ENCODE results near the gene GFER. TPM values are rescaled to one million over a fixed set of nuclear protein-coding genes. Genes with fewer than 3 reads are reported as not detected.

The GFER gene
- total RNA-seq, 1 donor from 2014 or later: 10.3 TPM

DNA sequence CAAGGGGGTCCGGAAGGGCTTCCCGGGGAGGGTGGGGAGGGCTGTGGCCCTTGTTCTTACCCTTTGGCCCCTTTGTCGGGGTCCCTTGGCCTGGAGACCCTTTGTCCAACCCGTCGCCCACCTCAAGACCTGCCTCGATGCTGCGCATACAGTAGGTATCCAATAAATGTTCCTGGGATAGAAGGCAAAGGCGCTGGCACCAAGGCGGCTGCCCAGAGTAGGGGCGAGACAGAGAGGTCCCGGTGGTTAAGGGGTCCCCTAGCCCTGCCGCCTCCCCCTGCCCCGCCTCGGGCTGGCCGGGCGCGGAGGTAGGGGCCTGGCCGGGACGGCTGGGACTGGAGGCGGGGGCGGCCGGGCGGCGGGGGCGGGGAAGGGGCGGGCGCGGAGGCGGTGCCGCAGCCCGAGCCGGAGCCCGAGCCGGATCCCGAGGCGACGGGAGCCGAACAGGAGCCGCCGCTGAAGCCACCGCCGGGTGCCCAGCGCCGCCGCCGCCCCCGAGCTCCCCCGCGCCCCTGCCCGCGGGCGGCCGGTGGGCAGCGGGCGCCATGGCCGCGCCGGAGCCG lies 42.5 kb downstream of the GFER start, which contains the start of gene NHERF2:
Gene NHERF2 (plus strand): TSS at position 442 of the 563 bp plus-strand sequence. CDS start 104 bp downstream, at position 546.
- DNase-seq (ENCODE audit: low read depth in 2 of 2): peak in 1 of 2 donors; percentile 52

DNA sequence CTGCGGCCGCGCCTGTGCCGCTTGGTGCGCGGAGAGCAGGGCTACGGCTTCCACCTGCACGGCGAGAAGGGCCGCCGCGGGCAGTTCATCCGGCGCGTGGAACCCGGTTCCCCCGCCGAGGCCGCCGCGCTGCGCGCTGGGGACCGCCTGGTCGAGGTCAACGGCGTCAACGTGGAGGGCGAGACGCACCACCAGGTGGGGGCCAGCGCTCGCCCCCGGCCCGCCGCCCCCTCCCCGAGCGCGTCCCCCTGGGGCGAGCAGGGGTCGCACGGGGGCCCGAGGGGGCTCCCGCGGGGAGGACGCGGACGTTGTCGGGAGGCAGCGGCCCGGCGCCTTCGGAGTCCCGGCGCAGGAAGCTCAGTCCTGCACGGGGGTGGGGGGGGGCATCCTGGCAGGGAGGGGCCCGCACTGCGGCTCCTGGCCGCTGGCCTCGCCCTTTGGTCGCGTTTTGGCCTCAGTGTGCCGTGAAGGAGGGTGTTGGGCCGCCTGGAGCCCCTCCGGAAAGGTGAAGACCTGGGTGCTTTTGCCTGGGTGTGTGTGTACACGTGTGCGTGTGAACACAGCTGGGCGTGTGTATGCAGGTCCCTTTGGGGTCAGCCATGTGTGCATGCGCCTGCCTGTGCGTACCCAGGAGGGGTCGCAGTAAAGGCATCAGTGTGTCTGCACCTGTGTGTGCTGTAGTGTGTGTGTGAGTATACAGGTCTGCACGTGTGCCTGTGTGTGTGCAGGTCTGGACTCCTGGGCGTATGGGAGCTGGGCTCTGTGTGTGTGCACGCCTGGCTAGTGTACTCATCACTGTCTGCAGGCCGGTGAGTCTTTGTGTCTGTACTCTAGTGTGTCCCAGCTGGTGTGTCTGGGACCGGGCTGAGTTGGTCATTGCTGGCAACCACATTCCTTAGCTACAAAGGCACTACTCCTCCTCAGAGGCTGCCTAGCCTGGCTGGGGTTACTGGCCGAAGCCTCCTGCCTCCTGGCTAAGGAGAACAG lies 43.3 kb downstream of the GFER start:
- DNase-seq (ENCODE audit: low read depth in 2 of 2): peak in 1 of 2 donors; percentile 66

DNA sequence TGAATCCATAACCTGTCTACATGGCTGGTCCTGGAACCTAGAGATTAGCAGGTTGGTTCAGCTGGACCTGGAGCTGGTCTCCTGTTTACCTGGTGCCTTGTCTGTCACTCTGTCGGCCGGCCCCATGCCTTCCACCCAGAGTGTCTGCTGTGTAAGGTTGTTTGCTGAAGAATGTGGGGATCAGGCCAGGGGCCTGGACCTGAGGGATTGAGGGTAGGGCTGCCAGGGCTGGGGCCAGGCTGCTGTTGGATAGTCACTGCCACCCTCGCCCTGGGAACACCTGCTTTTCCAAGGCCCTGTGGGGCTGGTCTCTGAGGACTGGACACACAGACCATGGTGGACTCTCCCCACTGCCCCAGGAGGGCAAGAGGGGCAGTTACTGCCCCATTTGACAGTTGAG lies 44.2 kb downstream of the GFER start:
- no peak for DNase-seq (ENCODE audit: low read depth in 2 of 2)

DNA sequence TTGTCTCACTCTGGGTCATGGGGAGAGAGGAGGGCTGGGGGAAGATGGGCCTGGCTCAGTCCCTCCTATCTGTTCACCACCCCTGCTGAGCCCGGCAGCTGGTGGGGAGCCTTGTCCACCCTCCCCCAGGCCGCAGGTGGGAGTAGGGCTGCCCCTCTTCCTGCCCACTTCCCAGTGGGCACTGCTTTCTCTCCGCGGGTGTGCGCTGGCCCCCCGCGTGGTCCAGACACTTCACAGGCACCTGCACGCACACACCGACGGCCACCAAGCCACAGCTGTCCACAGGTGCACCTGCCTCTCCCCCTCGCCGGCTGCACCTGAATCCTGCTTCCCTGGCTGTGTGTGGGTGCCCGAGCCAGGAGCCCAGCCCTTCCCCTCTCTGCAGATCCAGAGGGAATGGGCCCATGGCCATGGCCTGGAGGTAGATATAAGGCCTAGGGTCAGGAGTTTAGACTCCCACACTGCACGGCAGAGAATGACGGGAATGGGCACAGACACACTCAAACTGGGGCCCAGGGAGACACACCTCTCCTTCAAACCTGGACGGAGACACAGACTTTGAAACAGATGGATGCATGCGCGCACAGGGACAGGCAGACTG lies 44.7 kb downstream of the GFER start:
- DNase-seq (ENCODE audit: low read depth in 2 of 2): no peak

DNA sequence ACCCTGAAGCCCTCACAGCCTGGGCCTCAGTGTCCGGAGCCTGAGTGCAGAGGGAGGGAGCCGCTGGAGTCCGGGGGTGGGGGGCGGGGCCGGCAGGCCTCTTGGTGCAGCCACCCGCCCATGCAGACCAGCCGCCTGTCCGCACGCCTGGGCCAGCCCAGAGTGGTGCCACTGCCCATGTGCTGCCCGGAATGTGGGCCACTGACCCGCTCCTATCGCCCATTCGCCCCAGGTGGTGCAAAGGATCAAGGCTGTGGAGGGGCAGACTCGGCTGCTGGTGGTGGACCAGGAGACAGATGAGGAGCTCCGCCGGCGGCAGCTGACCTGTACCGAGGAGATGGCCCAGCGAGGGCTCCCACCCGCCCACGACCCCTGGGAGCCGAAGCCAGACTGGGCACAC lies 45.4 kb downstream of the GFER start:
- DNase-seq (ENCODE audit: low read depth in 2 of 2): no peak

DNA sequence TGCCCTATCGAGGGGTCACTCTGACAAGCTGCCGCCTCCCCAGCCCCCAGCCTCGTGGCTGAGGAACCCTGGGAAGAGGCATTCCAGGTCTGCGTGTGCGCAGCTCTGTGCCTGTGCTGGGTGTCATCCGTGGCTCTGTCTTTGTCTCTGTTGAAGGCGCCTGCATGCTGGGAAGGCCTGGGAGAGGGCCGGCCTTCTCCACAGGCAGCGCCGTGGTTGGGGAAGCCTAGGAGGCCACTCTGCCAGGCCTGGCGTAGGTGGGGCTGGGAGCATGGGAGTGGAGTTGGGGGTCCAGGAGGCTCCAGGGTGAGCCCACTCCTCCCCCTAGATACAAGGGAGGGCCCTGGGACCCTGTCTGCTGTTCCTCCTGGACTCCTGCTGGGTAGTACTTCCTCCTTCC lies 46.0 kb downstream of the GFER start:
- no peak for DNase-seq (ENCODE audit: low read depth in 2 of 2)

DNA sequence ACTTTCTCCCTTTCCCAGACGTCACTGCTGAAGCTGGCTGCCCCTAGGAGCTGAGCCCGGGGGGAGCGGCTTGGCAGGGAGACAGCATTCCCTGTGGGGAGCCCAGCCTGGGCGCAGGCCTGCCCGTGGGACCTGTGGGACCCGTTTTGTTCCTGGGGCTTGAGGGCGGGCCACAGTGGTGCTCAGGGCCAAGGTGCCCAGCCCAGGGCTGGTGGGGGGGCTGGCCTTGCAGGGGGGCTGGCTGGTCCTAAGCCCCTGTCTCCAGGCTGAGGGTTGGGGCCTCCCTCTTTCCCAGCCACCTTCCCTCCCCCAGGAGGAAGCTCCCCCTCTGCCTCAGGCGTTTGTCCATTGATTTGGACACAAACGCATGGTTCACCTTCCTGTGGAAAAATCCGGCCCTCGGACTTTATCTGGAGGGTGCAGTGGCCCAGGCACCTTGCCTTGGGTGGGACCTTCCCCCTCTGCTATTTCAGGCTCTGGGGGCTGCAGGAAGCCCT lies 47.1 kb downstream of the GFER start:
- DNase-seq (ENCODE audit: low read depth in 2 of 2): peak in 1 of 2 donors; percentile 64

DNA sequence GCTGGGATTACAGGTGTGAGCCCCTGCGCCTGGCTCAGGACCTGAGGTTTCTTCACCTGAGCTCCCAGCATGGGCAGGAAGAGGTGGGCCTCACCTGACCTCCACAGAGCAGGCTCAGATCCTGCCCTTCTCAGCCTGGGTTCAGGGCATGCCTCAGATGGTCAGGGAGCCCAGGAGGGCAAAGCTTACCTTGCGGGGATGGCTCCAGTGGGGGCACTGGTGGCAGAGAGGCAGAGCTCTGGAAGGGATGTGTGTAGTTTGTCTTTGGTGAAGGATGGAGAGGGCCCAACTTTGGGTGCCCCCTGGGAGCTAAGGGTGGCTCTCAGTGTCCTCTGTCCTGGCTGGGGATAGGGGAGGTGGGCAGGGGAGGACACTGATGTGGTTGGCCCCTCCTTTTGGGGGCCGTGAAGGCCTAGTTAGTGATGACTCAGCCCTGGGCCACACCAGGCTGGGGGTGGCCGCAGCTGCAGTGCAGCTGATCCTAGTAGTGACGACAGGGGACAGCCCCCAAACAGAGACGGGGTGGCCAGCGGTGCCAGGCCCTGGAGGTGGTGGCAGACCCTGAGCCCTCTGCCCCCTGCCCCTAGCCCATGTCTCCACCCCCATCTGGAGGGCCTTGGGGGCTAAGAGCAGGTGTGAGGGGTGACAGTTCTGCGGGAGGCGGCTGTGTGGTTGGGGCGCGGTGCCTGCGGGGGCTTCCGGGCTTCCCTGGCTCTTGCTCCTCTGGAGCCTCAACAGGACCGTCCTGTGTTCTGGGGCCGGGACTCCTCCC lies 48.5 kb downstream of the GFER start:
- peak in 1 of 2 donors; percentile 56 for DNase-seq (ENCODE audit: low read depth in 2 of 2)

DNA sequence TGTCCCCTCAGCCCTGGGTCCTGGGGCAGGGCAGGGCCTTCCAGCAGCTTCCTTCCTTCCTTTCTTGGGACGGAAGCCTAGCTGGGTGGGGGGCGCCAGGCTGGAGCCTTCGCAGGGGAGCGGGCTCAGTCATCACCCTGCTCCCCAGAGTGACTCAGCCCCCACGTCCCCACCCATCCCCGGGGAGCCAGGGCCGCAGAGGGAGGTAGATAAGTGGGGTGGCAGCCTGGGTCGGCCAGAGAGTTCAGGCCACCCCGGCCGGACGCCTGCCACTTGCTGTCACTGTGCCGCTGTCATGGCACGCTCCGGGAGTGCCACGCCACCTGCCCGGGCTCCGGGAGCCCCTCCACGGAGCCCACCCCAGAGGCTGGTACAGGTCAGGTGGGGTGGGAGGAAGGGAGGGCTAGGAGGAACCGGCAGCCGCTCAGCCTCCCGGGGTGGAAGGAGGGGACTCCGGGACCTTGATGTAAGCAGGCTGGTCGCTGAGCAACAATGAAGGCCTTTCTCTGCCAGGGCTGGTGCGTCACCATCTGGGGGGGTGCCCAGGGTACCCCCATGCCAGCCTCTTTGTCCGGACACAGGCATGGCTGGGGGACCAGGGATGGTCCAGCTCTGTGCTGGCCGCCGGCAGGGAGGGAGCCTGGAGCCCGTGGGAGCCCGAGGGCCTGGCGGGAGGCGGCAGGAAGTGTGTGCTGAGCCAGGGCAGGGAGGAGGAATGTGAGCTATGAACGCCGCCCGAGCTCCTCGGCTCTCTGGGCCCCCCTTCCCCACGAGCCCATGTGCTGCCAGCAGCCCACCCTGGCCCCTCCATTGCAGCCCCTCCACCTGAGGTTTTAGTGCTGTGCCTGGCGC lies 49.3 kb downstream of the GFER start:
- peak in 1 of 2 donors; percentile 72 for DNase-seq (ENCODE audit: low read depth in 2 of 2)

DNA sequence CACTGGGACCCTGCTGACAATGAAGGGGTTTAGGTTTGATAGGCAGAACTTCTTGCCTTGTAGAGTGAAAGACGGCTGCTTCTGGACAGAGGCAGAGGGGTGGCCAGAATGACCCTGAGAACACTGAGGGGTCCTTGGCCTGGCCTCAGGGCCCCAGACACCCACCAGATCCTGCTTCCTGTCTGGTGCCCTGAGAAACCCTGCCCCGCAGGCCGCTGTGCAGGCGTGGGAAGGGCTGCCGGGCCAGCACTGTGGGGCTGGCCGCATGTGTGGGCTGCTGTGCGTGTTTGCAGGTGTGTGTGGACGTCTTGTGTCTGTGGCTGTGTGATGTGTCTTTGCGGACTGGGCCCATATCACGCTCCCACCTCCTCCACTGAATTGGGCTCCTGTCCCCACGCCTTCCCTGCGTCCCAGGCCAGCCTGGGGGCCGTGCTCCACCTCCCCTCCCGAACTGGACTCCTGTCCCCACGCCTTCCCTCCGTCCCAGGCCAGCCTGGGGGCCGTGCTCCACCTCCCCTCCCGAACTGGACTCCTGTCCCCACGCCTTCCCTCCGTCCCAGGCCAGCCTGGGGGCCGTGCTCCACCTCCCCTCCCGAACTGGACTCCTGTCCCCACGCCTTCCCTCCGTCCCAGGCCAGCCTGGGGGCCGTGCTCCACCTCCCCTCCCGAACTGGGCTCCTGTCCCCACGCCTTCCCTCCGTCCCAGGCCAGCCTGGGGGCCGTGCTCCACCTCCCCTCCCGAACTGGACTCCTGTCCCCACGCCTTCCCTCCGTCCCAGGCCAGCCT lies 50.1 kb downstream of the GFER start:
- peak in 1 of 2 donors; percentile 36 for DNase-seq (ENCODE audit: low read depth in 2 of 2)

DNA sequence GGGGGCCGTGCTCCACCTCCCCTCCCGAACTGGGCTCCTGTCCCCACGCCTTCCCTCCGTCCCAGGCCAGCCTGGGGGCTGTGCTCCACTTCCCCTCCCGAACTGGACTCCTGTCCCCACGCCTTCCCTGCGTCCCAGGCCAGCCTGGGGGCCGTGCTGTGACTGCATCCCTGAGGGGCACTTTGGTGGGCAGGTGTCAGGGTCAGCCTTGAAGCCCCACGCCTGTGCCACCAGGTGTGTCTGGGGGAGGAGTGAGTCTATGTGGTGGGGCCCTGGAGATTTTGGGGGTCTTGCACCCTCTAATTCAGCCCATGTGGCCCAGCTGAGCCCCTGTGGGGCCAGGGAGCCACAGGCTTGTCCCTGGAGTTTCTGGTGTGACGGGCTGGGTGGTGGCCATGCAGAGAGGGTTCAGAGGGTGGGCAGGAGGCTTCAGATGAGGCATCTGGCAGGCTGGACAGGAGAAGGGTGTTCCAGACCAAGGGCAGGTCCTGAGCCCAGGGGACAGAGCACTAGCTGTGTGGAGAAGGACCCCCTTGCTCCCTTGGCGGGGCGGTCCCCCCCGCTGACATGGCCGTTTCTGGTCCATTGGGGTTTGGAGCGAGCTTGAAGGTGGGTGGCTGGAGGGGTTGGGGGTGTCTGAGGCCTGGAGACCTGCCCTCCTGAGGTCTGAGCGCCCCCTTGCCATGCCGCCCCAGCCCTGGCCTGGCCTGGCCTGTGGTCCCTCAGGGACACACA lies 50.9 kb downstream of the GFER start:
- no peak for DNase-seq (ENCODE audit: low read depth in 2 of 2)

DNA sequence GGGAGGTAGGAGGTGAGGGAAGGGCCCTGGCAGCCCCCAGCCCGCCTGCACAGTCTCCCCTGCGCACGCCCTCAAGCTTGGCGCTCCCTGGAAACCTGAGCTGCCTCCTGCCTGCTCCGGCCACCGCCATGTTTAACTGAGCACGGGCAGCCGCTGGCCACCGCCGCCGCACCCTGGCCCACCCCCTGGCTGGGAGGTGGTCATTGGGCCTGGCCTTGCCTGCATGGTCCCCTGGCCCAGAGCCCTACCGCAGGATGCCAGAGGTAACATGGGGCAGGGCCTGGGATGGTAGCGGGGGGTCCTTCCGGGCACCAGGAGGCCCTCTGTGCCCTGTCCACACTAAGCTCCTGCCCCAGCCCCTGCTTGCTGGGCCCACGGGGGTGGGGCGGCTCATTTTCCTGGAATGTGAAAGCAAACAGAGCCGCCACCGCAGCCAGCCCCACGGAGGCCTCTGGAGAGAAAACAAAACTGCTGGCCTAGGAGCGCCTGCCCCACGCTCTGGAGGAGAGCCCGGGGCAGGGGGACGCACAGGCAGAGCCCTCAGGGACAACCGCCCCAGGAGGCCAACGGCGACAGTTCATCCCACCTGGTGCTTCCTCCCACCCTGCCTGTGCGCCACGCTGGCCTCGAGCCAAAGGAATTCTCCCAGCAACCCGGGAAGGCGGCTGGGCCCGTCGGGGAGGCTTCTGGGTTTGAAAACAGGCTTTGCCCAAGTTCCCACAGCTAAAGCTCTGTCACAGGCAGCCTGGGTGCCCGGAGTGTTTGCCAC lies 51.6 kb downstream of the GFER start:
- DNase-seq (ENCODE audit: low read depth in 2 of 2): peak in 1 of 2 donors; percentile 56

DNA sequence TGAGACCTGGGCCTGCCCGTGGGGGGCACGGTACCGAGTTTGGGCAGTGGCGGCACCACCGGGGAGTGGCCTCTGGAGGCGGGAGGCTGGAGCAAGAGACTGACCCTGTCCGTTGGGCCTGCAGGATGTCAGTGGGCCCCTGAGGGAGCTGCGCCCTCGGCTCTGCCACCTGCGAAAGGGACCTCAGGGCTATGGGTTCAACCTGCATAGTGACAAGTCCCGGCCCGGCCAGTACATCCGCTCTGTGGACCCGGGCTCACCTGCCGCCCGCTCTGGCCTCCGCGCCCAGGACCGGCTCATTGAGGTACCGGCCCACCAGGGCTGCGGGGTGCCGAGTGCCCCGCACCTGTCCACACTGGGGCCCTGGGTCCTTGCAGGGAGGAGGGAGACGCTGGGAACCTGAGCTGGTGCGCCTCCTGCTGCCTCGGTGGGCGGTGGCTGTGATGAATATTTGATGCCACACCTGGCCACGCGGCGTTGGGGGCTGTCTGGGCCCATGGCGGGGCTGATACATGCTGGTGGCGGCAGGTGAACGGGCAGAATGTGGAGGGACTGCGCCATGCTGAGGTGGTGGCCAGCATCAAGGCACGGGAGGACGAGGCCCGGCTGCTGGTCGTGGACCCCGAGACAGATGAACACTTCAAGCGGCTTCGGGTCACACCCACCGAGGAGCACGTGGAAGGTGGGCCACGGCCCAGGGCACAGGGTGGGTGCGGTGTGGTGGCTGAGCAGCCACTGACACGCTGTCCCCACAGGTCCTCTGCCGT lies 52.4 kb downstream of the GFER start:
- no peak for DNase-seq (ENCODE audit: low read depth in 2 of 2)

DNA sequence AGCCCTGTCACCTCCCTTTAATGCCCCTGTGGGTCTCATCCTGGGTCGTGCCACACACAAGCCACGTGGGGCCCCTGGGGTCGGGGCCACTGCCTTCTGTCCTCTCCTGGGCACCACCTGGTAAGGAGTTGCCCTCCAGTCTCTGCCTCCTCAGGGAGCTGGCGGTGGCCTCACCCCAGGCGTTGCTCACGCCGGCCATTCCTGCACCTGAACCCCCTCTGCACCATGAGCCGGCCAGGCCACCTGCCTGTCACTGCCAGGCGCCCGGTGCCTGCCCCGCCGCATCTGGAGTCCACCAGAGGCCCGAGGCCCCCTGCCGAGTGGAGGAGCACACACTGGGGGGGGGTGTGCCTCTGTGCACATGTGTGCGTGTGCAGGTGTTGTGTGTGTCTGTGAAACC lies 53.1 kb downstream of the GFER start:
- no peak for DNase-seq (ENCODE audit: low read depth in 2 of 2)
